Measurements from ENCODE around the gene FGF10.

FGF10 gene

DNA sequence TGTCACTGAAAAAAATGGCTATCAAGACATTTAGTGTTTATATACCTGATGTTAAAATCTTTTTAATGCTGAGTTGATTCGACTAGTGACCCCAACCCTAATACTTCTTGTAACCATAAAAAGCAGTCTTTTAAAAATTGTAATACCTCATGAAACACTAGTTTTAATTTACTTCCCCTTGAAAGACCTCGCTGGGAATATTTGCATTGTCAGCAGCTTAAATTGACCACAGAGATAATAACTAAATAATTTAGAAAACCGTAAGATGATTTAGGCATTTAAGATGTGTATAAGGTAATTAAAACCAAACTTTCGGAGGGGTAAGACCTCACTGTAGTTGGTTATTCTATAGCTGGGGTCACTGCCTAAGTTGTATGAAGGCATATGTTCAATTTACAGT is 89.8 kb downstream of the FGF10 start:
- TF ChIP-seq, protein P1, sequence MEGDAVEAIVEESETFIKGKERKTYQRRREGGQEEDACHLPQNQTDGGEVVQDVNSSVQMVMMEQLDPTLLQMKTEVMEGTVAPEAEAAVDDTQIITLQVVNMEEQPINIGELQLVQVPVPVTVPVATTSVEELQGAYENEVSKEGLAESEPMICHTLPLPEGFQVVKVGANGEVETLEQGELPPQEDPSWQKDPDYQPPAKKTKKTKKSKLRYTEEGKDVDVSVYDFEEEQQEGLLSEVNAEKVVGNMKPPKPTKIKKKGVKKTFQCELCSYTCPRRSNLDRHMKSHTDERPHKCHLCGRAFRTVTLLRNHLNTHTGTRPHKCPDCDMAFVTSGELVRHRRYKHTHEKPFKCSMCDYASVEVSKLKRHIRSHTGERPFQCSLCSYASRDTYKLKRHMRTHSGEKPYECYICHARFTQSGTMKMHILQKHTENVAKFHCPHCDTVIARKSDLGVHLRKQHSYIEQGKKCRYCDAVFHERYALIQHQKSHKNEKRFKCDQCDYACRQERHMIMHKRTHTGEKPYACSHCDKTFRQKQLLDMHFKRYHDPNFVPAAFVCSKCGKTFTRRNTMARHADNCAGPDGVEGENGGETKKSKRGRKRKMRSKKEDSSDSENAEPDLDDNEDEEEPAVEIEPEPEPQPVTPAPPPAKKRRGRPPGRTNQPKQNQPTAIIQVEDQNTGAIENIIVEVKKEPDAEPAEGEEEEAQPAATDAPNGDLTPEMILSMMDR (conservative IDR thresholded peaks at IDR 0.05; ENCODE audit: low read depth, low read length) = no peak
- H3K4me3 ChIP-seq (ENCODE audit: low read depth, low read length) = no peak overlapping the region
- DNase-seq (ENCODE audit: low read depth) = no peak

GRCh38 chr5:44294516-44294915 is 94.7 kb downstream of the FGF10 start:
- no peak overlapping the region for H3K4me3 ChIP-seq (ENCODE audit: low read depth, low read length)
- peak; percentile 0 for DNase-seq (ENCODE audit: low read depth)
- TF ChIP-seq, protein P1 (conservative IDR thresholded peaks at IDR 0.05; ENCODE audit: low read depth, low read length) = no peak

GRCh38 chr5:44292736-44293135 is 96.5 kb downstream of the FGF10 start:
- no peak overlapping the region for H3K4me3 ChIP-seq (ENCODE audit: low read depth, low read length)
- TF ChIP-seq, protein P1 (conservative IDR thresholded peaks at IDR 0.05; ENCODE audit: low read depth, low read length) = no peak
- no peak for DNase-seq (ENCODE audit: low read depth)

- TF ChIP-seq, protein P1 (conservative IDR thresholded peaks at IDR 0.05; ENCODE audit: low read depth, low read length) = no peak
- H3K4me3 ChIP-seq (ENCODE audit: low read depth, low read length) = no peak overlapping the region
- DNase-seq (ENCODE audit: low read depth) = no peak
Measured at GRCh38 chr5:44278469-44278868, 110.8 kb downstream of the FGF10 start.

DNA sequence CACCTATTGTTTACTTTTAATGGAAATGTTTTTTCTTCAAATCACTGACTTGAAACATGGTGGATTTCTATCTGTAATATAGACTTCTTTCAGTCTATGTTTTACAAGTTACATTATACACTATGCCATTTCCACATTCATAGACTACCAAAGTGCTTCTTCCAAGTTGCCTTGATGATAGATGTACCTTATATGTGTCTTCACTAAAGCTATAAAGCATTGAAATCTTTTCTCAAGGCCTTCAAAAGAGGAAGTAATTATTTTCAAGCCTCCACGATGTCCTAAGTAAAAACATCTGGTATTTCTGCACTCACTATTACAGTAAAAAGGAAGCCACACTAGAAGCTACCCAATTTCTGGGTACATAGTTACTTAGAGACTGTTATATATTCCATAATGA is 113.3 kb downstream of the FGF10 start:
- DNase-seq (ENCODE audit: low read depth) = no peak
- H3K4me3 ChIP-seq (ENCODE audit: low read depth, low read length) = no peak overlapping the region
- TF ChIP-seq, protein P1 (conservative IDR thresholded peaks at IDR 0.05; ENCODE audit: low read depth, low read length) = no peak

GRCh38 chr5:44275329-44275728 is 113.9 kb downstream of the FGF10 start:
- DNase-seq (ENCODE audit: low read depth) = no peak
- TF ChIP-seq, protein P1 (conservative IDR thresholded peaks at IDR 0.05; ENCODE audit: low read depth, low read length) = no peak
- no peak overlapping the region for H3K4me3 ChIP-seq (ENCODE audit: low read depth, low read length)

DNA sequence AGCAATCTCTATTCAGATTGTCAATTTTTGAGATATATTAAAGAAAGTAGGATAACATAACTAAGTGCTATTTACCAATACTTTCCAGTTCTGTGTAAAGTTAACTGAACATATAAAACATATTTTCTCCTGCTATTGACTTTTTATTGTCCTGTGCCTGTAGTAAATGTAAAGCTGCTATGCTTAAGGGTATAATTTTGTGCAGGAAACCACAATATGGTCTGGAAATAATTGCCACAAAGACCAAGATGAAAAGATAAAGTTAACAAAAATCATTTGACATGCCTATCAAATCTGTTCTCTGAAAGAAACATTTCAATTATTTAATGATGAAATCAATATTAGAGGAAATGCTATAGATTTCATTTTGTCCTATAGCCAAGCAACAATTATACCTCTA is 121.3 kb downstream of the FGF10 start:
- no peak for DNase-seq (ENCODE audit: low read depth)
- TF ChIP-seq, protein P1 (conservative IDR thresholded peaks at IDR 0.05; ENCODE audit: low read depth, low read length) = no peak
- H3K4me3 ChIP-seq (ENCODE audit: low read depth, low read length) = no peak overlapping the region

Data from choroid plexus epithelial cell (primary cell).